LNCaP clone FGC (cell line): Measurements from ENCODE around the gene STIM2.
"Not testable (repeated sequence)": the region's sequence is repeated elsewhere in the genome, so short reads cannot be mapped to it uniquely, and the experiment has no call there.

ENCODE experiments used
- DNase-seq: peaks from one replicate; pipeline ENCODE4 v3.0.0-alpha.2; 2011; ENCODE audit warnings: low read depth
- H3K4me3 ChIP-seq: 2 replicates; pipeline ENCODE4 v1.5.1; 2011; ENCODE audit warnings: mild to moderate bottlenecking, low read depth, low read length, control low read depth
- CTCF ChIP-seq: IDR thresholded peaks from 2 replicates; pipeline ENCODE4 v1.5.1; 2012; ENCODE audit warnings: mild to moderate bottlenecking; ENCODE audit not compliant: control insufficient read depth, insufficient read depth; ENCODE audit errors: extremely low read depth

STIM2 gene

GRCh38 chr4:26824667-26825066, 36.0 kb upstream of the STIM2 start:
- TF ChIP-seq CTCF: no peak
- no peak for DNase-seq
- H3K4me3 ChIP-seq: no peak overlapping the region

GRCh38 chr4:26826721-26827120, 33.9 kb upstream of the STIM2 start:
- DNase-seq: no peak
- TF ChIP-seq CTCF: no peak
- no peak overlapping the region for H3K4me3 ChIP-seq

- not testable (repeated sequence) for H3K4me3 ChIP-seq, DNase-seq
Observed at GRCh38 chr4:26827336-26827735, 33.3 kb upstream of the STIM2 start.

GRCh38 chr4:26827798-26828197, 32.8 kb upstream of the STIM2 start:
- H3K4me3 ChIP-seq: no peak overlapping the region
- TF ChIP-seq CTCF: no peak
- DNase-seq: no peak

- DNase-seq: no peak
- H3K4me3 ChIP-seq: no peak overlapping the region
- no peak for TF ChIP-seq CTCF
Observed at GRCh38 chr4:26829018-26829417, 31.6 kb upstream of the STIM2 start.

GRCh38 chr4:26830033-26830432, 30.6 kb upstream of the STIM2 start:
- H3K4me3 ChIP-seq: no peak overlapping the region
- TF ChIP-seq CTCF: no peak
- DNase-seq: no peak

GRCh38 chr4:26830701-26831100, 29.9 kb upstream of the STIM2 start:
- H3K4me3 ChIP-seq: no peak overlapping the region
- no peak for TF ChIP-seq CTCF
- DNase-seq: no peak

- no peak for DNase-seq
- no peak overlapping the region for H3K4me3 ChIP-seq
- no peak for TF ChIP-seq CTCF
Observed at GRCh38 chr4:26836539-26836938, 24.1 kb upstream of the STIM2 start.
